Fibroblast of lung (primary cell): Measurements from ENCODE around the gene CEP70. TPM values are rescaled to one million over a fixed set of nuclear protein-coding genes. Genes with fewer than 3 reads are reported as not detected.
"Not testable (repeated sequence)": the region's sequence is repeated elsewhere in the genome, so short reads cannot be mapped to it uniquely, and the experiment has no call there.

Experiments
- DNase-seq, 2 donors: peaks; one replicate each; pipeline versions ENCODE4 v3.0.0 to v3.0.0-alpha.2; 2010; ENCODE audit warnings: low read depth in 2 of 2
- H2AFZ ChIP-seq: 2 replicates; pipeline ENCODE4 v1.5.1; 2012; ENCODE audit warnings: low read length, control low read depth, inconsistent platforms
- H3K27ac ChIP-seq: 2 replicates; pipeline ENCODE4 v1.5.1; 2011; ENCODE audit warnings: low read length, control low read depth; ENCODE audit not compliant: insufficient read depth
- H3K27me3 ChIP-seq: 2 replicates; pipeline ENCODE4 v1.5.1; 2011; ENCODE audit warnings: mild to moderate bottlenecking, low read length; ENCODE audit not compliant: control insufficient read depth, insufficient read depth
- H3K36me3 ChIP-seq: 2 replicates; pipeline ENCODE4 v1.5.1; 2011; ENCODE audit warnings: low read length; ENCODE audit not compliant: control insufficient read depth, insufficient read depth
- H3K4me1 ChIP-seq: 2 replicates; pipeline ENCODE4 v1.5.1; 2011; ENCODE audit warnings: low read length; ENCODE audit not compliant: control insufficient read depth, insufficient read depth; ENCODE audit errors: extremely low read depth
- H3K4me2 ChIP-seq: 2 replicates; pipeline ENCODE4 v1.5.1; 2011; ENCODE audit warnings: low read length, control low read depth; ENCODE audit not compliant: insufficient read depth; ENCODE audit errors: extremely low read depth
- H3K4me3 ChIP-seq, 4 experiments: fragments of 200-600 bp in 1 of 4; sonication (generic) in 1 of 4; replicated peaks in 1 of 4; 2 replicates each; pipeline ENCODE4 v1.5.1; 2011 to 2016; ENCODE audit warnings: low read length in 4 of 4, low read depth in 3 of 4, mild to moderate bottlenecking in 3 of 4, control low read depth in 2 of 4, inconsistent platforms in 1 of 4, mixed read lengths in 1 of 4; ENCODE audit not compliant: insufficient read depth in 1 of 4; ENCODE audit errors: control extremely low read depth in 1 of 4
- H3K79me2 ChIP-seq: 2 replicates; pipeline ENCODE4 v1.5.1; 2012; ENCODE audit warnings: mild to moderate bottlenecking, low read length, inconsistent platforms; ENCODE audit not compliant: control insufficient read depth, insufficient read depth
- H3K9ac ChIP-seq: 2 replicates; pipeline ENCODE4 v1.5.1; 2011; ENCODE audit warnings: mild to moderate bottlenecking, low read length, control low read depth; ENCODE audit not compliant: insufficient read depth
- H3K9me3 ChIP-seq: 2 replicates; pipeline ENCODE4 v1.5.1; 2012; ENCODE audit warnings: low read depth, low read length; ENCODE audit not compliant: control insufficient read depth, insufficient read depth
- H4K20me1 ChIP-seq: 2 replicates; pipeline ENCODE4 v1.5.1; 2011; ENCODE audit warnings: low read length; ENCODE audit not compliant: control insufficient read depth, insufficient read depth; ENCODE audit errors: extremely low read depth
- EZH2 ChIP-seq: IDR thresholded peaks from 2 replicates; pipeline ENCODE4 v1.5.1; 2012; ENCODE audit warnings: low read length, control low read depth, mild to moderate bottlenecking; ENCODE audit errors: missing control alignments
- polyA plus RNA-seq, 2 donors: library from polyadenylated mRNA; depleted of rRNA in 1 of 2; stranded (reverse) in 1 of 2; unstranded in 1 of 2; fragments of >200 nt; gene quantifications; 2 replicates each; pipeline ENCODE4 v1.2.1, GENCODE V29; 2011 to 2012; ENCODE audit warnings: missing spikeins in 1 of 2
- total RNA-seq: library from RNA; depleted of rRNA; stranded (reverse); fragments of >200 nt; gene quantifications from 2 replicates; pipeline ENCODE4 v1.2.1, GENCODE V29; 2014
- TF ChIP-seq, protein P1 (sequence below), 2 donors: IDR thresholded peaks in 1 of 2; conservative IDR thresholded peaks in 1 of 2; 1 replicate in 1 of 2; 2 replicates in 1 of 2; pipeline ENCODE4 v1.5.1; 2011 to 2012; ENCODE audit warnings: low read length in 2 of 2, control low read depth in 1 of 2, inconsistent platforms in 1 of 2, low read depth in 1 of 2, mild to moderate bottlenecking in 1 of 2

CEP70 gene
- total and polyA plus RNA-seq, 2 donors (not counting 1 experiment from before 2014, with no cell fraction given) = 11.0 to 47.9 TPM

DNA sequence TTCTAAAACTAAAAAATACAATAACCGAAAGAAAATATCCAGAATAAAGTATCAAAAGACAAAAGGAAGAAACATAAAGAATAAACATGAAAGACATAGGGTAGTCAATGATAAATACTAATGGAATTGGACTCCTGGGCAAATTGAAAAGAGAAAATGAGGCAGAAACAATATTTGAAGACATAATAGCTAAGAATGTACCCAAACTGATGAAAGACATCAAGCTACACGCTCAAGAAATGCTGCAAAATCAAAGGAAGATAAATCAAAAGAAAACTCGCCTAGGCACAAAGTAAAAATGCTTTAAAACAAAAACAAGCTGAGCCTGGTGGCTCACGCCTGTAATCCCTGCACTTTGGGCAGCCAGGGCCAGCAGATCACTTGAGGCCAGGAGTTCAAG is 34.9 kb downstream of the CEP70 start:
- Histone ChIP-seq H3K4me1 (no peaks in the 10 kb centered on the region), H3K4me3 (no peak overlapping the region), H3K9ac (no peak overlapping the region), H3K79me2 (no peaks in the 10 kb centered on the region), H2AFZ (no peak overlapping the region), H4K20me1 (no peaks in the 10 kb centered on the region), H3K27me3 (no peaks in the 10 kb centered on the region), H3K27ac (no peak overlapping the region), H3K9me3 (no peaks in the 10 kb centered on the region), H3K4me2 (no peak overlapping the region), H3K36me3 (no peaks in the 10 kb centered on the region)
- DNase-seq = no peak
- TF ChIP-seq EZH2 = no peak
- TF ChIP-seq, protein P1, sequence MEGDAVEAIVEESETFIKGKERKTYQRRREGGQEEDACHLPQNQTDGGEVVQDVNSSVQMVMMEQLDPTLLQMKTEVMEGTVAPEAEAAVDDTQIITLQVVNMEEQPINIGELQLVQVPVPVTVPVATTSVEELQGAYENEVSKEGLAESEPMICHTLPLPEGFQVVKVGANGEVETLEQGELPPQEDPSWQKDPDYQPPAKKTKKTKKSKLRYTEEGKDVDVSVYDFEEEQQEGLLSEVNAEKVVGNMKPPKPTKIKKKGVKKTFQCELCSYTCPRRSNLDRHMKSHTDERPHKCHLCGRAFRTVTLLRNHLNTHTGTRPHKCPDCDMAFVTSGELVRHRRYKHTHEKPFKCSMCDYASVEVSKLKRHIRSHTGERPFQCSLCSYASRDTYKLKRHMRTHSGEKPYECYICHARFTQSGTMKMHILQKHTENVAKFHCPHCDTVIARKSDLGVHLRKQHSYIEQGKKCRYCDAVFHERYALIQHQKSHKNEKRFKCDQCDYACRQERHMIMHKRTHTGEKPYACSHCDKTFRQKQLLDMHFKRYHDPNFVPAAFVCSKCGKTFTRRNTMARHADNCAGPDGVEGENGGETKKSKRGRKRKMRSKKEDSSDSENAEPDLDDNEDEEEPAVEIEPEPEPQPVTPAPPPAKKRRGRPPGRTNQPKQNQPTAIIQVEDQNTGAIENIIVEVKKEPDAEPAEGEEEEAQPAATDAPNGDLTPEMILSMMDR (conservative IDR thresholded peaks at IDR 0.05 in 1 of 2, IDR thresholded peaks at IDR 0.05 in 1 of 2; ENCODE audit: low read depth in 1 of 2, low read length in 2 of 2) = no peak

DNA sequence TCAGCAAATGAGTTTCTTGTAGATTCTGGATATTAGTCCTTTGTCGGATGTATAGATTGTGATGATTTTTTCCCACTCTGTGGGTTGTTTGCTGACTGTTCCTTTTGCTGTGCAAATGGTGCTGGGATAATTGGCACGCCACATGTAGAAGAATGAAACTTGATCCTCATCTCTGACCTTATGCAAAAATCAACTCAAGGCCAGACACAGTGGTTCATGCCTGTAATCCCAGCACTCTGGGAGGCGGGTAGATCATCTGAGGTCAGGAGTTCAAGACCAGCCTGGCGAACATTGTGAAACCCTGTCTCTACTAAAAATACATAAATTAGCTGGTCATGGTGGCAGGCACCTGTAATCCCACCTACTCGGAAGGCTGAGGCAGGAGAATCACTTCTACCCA is 39.3 kb downstream of the CEP70 start:
- not testable (repeated sequence) for H4K20me1 ChIP-seq, H3K27ac ChIP-seq, H3K9ac ChIP-seq, H3K4me3 ChIP-seq, H3K4me2 ChIP-seq, H3K79me2 ChIP-seq, H3K36me3 ChIP-seq, H3K9me3 ChIP-seq, DNase-seq, H2AFZ ChIP-seq, H3K27me3 ChIP-seq, H3K4me1 ChIP-seq

DNA sequence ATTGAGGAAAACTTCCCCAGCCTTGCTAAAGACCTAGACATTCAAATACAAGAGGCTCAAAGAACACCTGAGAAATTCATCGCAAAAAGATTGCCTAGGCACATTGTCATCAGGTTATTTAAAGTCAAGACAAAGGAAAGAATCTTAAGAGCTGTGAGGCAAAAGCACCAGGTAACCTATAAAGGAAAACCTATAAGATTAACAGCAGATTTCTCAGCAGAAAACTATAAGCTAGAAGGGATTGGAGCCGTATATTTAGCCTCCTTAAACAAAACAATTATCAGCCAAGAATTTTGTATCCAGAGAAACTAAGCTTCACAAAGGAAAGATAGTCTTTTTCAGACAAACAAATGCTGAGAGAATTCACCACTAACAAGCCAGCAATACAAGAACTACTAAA is 43.1 kb downstream of the CEP70 start:
- not testable (repeated sequence) for H3K4me1 ChIP-seq, H3K4me3 ChIP-seq, H3K79me2 ChIP-seq, H3K9me3 ChIP-seq, H3K9ac ChIP-seq, H3K4me2 ChIP-seq, H3K27me3 ChIP-seq, DNase-seq, H4K20me1 ChIP-seq, H2AFZ ChIP-seq, H3K27ac ChIP-seq, H3K36me3 ChIP-seq

DNA sequence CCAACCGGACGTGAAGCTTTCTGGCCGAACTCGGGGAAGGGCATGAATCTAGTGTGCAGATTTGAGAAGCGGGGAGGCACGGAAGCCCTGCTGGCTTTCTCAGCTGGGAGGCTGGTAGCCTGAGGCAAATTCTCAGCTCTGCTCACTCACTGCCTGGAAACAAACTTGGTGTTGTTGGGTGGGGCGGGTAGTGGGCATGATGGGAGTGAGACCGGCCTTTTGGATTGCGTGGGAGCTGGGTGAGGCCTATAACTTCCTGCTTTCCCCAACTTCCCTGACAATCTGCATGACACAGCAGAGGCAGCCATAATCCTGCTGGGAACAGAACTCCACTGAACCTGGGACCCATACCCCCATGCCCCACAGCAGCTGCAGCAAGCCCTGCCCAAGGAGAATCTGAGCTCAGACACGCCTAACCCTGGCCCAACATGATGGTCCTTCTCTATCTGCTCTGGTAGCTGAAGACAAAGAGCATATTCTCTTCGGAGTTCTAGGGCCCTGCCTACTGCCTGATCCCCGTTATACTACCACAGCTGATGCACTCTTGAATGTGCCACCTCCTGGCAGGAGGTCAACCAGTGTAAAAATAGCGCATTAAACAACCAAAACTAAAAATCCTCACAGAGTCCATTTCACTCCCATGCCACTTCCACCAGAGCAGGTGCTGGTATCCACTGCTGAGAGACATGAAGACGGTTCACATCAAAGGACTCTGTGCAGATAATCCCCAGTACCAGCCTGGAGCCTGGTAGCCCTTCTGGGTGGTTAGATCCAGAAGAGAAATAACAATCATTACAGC is 44.7 kb downstream of the CEP70 start:
- DNase-seq = no peak
- H3K9me3 ChIP-seq = no peaks in the 10 kb centered on the region
- TF ChIP-seq, protein P1 (conservative IDR thresholded peaks at IDR 0.05 in 1 of 2, IDR thresholded peaks at IDR 0.05 in 1 of 2; ENCODE audit: low read depth in 1 of 2, low read length in 2 of 2) = no peak
- TF ChIP-seq EZH2 = no peak
- no peak overlapping the region for H3K4me2 ChIP-seq
- H3K27ac ChIP-seq = no peak overlapping the region
- no peaks in the 10 kb centered on the region for H3K79me2 ChIP-seq
- no peak overlapping the region for H3K9ac ChIP-seq
- no peak overlapping the region for H3K4me3 ChIP-seq
- no peaks in the 10 kb centered on the region for H3K27me3 ChIP-seq
- H4K20me1 ChIP-seq = no peaks in the 10 kb centered on the region
- no peaks in the 10 kb centered on the region for H3K4me1 ChIP-seq
- H3K36me3 ChIP-seq = no peaks in the 10 kb centered on the region
- H2AFZ ChIP-seq = no peak overlapping the region
